Left lung (tissue), 10 donors: ENCODE data around the gene DAAM2. TPM values are rescaled to one million over a fixed set of nuclear protein-coding genes. Genes with fewer than 3 reads are reported as not detected.

Source experiments
- ATAC-seq: fragments of 200-7000 bp; cut with Tn5 transposase; one replicate; pipeline ENCODE4 v1.9.1; 2020; ENCODE audit warnings: moderate library complexity
- DNase-seq, 4 donors: peaks; one replicate each; pipeline ENCODE4 v3.0.0-alpha.2; 2013 to 2020
- H3K27ac ChIP-seq, 2 donors: fragments of 200-600 bp; sonication (generic) in 1 of 2; one replicate each; pipeline versions ENCODE4 v1.5.0 to v1.8.0; 2020 to 2021
- H3K27me3 ChIP-seq, 2 donors: fragments of 200-600 bp; sonication (generic) in 1 of 2; one replicate each; pipeline versions ENCODE4 v1.5.0 to v1.8.0; 2020 to 2021
- H3K36me3 ChIP-seq, 2 donors: fragments of 200-600 bp; sonication (generic) in 1 of 2; one replicate each; pipeline versions ENCODE4 v1.5.0 to v1.8.0; 2020 to 2021
- H3K4me1 ChIP-seq, 2 donors: fragments of 200-600 bp; one replicate each; pipeline ENCODE4 v1.8.0; 2021
- H3K4me3 ChIP-seq, 2 donors: fragments of 200-600 bp; sonication (generic) in 1 of 2; one replicate each; pipeline versions ENCODE4 v1.5.0 to v1.8.0; 2020 to 2021; ENCODE audit warnings: mild to moderate bottlenecking in 1 of 2
- H3K9me3 ChIP-seq, 2 donors: fragments of 200-600 bp; sonication (generic) in 1 of 2; one replicate each; pipeline versions ENCODE4 v1.5.0 to v1.8.0; 2020 to 2021
- CTCF ChIP-seq, 2 donors: fragments of 200-600 bp; sonication (generic) in 1 of 2; IDR thresholded peaks; one replicate each; pipeline versions ENCODE4 v1.5.0 to v1.8.0; 2021; ENCODE audit warnings: antibody characterized with exemption in 2 of 2
- intact Hi-C, 2 donors: fragments of 100-400 bp; cut with DNase I; formaldehyde crosslinking; loops; one replicate each; pipeline versions ENCODE4 v1.11.2 to v1.14.2; 2022
- polyA plus RNA-seq, 6 donors: library from polyadenylated mRNA; unstranded; fragments of 120-200 nt; gene quantifications; one replicate each; pipeline ENCODE4 v1.2.1, GENCODE V29; 2013; ENCODE audit not compliant: insufficient read length in 6 of 6
- total RNA-seq, 2 donors: library from RNA; stranded (reverse); fragmentation: NEBNext Ultra II Directional; extraction: Animal tissue kit (Norgen Biotek cat#: 25700); gene quantifications; one replicate each; pipeline ENCODE4 v1.2.1, GENCODE V29; 2021
- donor health status: DM: no; HTN: yes; CAD: no.
- donor health status: DM: no; HTN: no; CAD: no.

DAAM2 gene
- total and polyA plus RNA-seq, 8 donors: 28.8 to 67.6 (median 39.9) TPM

GRCh38 chr6:39884696-39885095 lies 92.5 kb downstream of the DAAM2 start:
- H3K4me3 ChIP-seq: no peak overlapping the region
- no peaks in the 10 kb centered on the region for H3K9me3 ChIP-seq
- DNase-seq (no peak), ATAC-seq (no peak)
- TF ChIP-seq CTCF (IDR thresholded peaks at IDR 0.05): no peak
- H3K36me3 ChIP-seq: peaks cover 0 to 3% of the 10 kb centered on the region in 2 donors
- intact Hi-C loops: loop anchor here in 1 of 2 donors (10.0 kb wide), 1 partner anchor 520 kb away; no protein-coding TSS in a partner anchor
- no peak overlapping the region for H3K27ac ChIP-seq
- H3K27me3 ChIP-seq: no peaks in the 10 kb centered on the region
- peaks cover 7 to 18% of the 10 kb centered on the region in 2 donors for H3K4me1 ChIP-seq

GRCh38 chr6:39885691-39886090 lies 93.5 kb downstream of the DAAM2 start:
- peaks cover 7 to 18% of the 10 kb centered on the region in 2 donors for H3K4me1 ChIP-seq
- no peaks in the 10 kb centered on the region for H3K36me3 ChIP-seq
- H3K4me3 ChIP-seq: no peak overlapping the region
- DNase-seq (no peak), ATAC-seq (no peak)
- H3K27ac ChIP-seq: no peak overlapping the region
- intact Hi-C loops: loop anchor here in 1 of 2 donors (10.0 kb wide), 1 partner anchor 521 kb away; no protein-coding TSS in a partner anchor
- H3K9me3 ChIP-seq: no peaks in the 10 kb centered on the region
- no peak for TF ChIP-seq CTCF (IDR thresholded peaks at IDR 0.05)
- H3K27me3 ChIP-seq: no peaks in the 10 kb centered on the region

- intact Hi-C loops: loop anchor here in 1 of 2 donors (10.0 kb wide), 1 partner anchor 522 kb away; no protein-coding TSS in a partner anchor
- H3K36me3 ChIP-seq: no peaks in the 10 kb centered on the region
- ATAC-seq: no peak
- no peak overlapping the region for H3K27ac ChIP-seq
- TF ChIP-seq CTCF (IDR thresholded peaks at IDR 0.05): no peak
- peaks cover 7 to 16% of the 10 kb centered on the region in 2 donors for H3K4me1 ChIP-seq
- no peak overlapping the region for H3K4me3 ChIP-seq
- H3K27me3 ChIP-seq: no peaks in the 10 kb centered on the region
- H3K9me3 ChIP-seq: no peaks in the 10 kb centered on the region
- no peak for DNase-seq
Measured at GRCh38 chr6:39886871-39887270, 94.7 kb downstream of the DAAM2 start.

GRCh38 chr6:39887692-39888450 lies 95.7 kb downstream of the DAAM2 start:
- DNase-seq (peak in 3 of 4 donors; percentile 47 to 83 (median 64)), ATAC-seq (peak; percentile 84)
- no peak for TF ChIP-seq CTCF (IDR thresholded peaks at IDR 0.05)
- Histone ChIP-seq H3K9me3 (no peaks in the 10 kb centered on the region), H3K4me1 (peaks cover 7 to 12% of the 10 kb centered on the region in 2 donors), H3K27me3 (no peaks in the 10 kb centered on the region), H3K36me3 (no peaks in the 10 kb centered on the region), H3K27ac (peak overlapping the region; percentile 45 to 60), H3K4me3 (no peak overlapping the region)
- intact Hi-C loops: loop anchor here in 1 of 2 donors (10.0 kb wide), 1 partner anchor 523 kb away; no protein-coding TSS in a partner anchor

GRCh38 chr6:39889229-39889628 lies 97.1 kb downstream of the DAAM2 start:
- no peak overlapping the region for H3K27ac ChIP-seq
- no peak for TF ChIP-seq CTCF (IDR thresholded peaks at IDR 0.05)
- ATAC-seq: no peak
- no peak overlapping the region for H3K4me3 ChIP-seq
- no peaks in the 10 kb centered on the region for H3K9me3 ChIP-seq
- no peak for DNase-seq
- no peaks in the 10 kb centered on the region for H3K27me3 ChIP-seq
- intact Hi-C loops: loop anchor here in 1 of 2 donors (10.0 kb wide), 1 partner anchor 524 kb away; no protein-coding TSS in a partner anchor
- H3K4me1 ChIP-seq: peaks cover 7 to 12% of the 10 kb centered on the region in 2 donors
- H3K36me3 ChIP-seq: no peaks in the 10 kb centered on the region
